Skeletal muscle tissue (tissue), 5 donors: ENCODE results near the gene NT5C. TPM values are rescaled to one million over a fixed set of nuclear protein-coding genes. Genes with fewer than 3 reads are reported as not detected.

Experiments used
- H3K27ac ChIP-seq: one replicate; pipeline ENCODE4 v1.7.0; 2013; ENCODE audit warnings: mild to moderate bottlenecking, low read depth, low read length, inconsistent platforms
- H3K27me3 ChIP-seq, 3 donors: one replicate each; pipeline ENCODE4 v1.7.0; 2013; ENCODE audit warnings: low read length in 3 of 3; ENCODE audit not compliant: control insufficient read depth in 3 of 3, insufficient read depth in 3 of 3
- H3K36me3 ChIP-seq, 3 donors: one replicate each; pipeline ENCODE4 v1.7.0; 2013; ENCODE audit warnings: low read length in 3 of 3; ENCODE audit not compliant: control insufficient read depth in 3 of 3, insufficient read depth in 3 of 3
- H3K4me1 ChIP-seq, 3 donors: one replicate each; pipeline ENCODE4 v1.7.0; 2013; ENCODE audit warnings: low read length in 3 of 3, mild to moderate bottlenecking in 3 of 3; ENCODE audit not compliant: control insufficient read depth in 3 of 3, insufficient read depth in 3 of 3
- H3K4me3 ChIP-seq, 3 donors: one replicate each; pipeline ENCODE4 v1.7.0; 2013; ENCODE audit warnings: low read length in 3 of 3
- H3K9ac ChIP-seq, 3 donors: one replicate each; pipeline ENCODE4 v1.7.0; 2013; ENCODE audit warnings: low read length in 3 of 3, mild to moderate bottlenecking in 3 of 3, moderate library complexity in 2 of 3, low read depth in 1 of 3
- H3K9me3 ChIP-seq, 3 donors: one replicate each; pipeline ENCODE4 v1.7.0; 2013; ENCODE audit warnings: low read length in 3 of 3; ENCODE audit not compliant: control insufficient read depth in 3 of 3
- small RNA-seq: library from RNA; depleted of rRNA; stranded (forward); fragments of <200 nt; gene quantifications from one replicate; pipeline ENCODE3, GENCODE V24; 2014
- total RNA-seq: library from RNA; depleted of rRNA; stranded (reverse); fragments of >200 nt; gene quantifications from one replicate; pipeline ENCODE4 v1.2.3, GENCODE V29; 2014
- donor health status: Osteomylitis.

The NT5C gene
- total RNA-seq, 1 donor from 2014 or later: 32.9 TPM

DNA sequence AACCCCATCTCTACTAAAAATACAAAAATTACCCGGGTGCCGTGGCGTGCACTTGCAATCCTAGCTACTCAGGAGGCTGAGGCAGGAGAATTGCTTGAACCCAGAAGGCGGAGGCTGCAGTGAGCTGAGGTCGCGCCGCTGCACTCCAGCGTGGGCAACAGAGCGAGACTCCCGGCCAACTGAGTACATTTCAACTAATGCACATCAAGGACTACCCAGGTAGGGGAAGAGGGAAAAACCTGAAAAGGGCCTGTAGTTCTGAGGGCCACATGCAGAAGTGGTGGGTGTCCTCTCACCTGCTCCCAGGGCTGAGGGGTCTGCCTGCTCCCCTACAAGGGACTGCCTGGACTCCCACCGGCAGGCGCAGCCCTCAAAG is 44.4 kb downstream of the NT5C start:
- Histone ChIP-seq H3K27ac (peak overlapping the region; percentile 83), H3K36me3 (no peaks in the 10 kb centered on the region), H3K27me3 (no peaks in the 10 kb centered on the region), H3K9me3 (no peaks in the 10 kb centered on the region), H3K4me3 (peak overlapping the region; percentile 73 to 77 (median 75)), H3K4me1 (peaks cover 33 to 42% (median 34%) of the 10 kb centered on the region in 3 donors), H3K9ac (peak overlapping the region; percentile 79 to 81 (median 81))

DNA sequence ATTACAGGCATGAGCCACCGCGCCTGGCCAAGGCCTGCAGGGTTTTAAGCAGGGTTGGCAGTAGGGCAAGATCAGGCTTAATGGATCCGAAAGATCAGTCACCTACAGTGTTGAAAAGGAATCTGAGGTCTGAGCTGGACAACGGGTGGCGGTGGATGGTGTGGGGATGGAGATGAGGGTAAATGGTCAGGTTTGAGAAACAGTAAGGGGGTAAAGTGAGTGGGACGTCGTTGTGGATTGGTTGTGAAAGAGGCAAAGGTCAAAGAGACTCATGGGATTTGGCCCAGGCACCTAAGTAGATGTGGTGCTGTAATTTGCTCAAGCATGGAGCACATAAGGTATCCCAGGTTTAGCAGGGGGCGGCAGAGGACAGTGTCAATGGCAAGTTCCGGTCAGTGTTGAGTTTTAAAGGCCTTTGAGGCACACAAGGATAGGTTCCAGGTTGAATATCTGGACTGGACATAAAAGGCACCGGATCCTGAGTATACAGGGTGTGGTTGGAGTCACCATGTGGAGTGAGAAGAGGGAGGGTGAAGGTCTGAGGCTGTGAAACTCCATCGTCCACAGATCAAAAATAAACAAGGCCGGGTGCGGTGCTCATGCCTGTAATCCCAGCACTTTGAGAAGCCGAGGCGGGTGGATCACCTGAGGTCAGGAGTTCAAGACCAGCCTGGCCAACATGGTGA is 44.9 kb downstream of the NT5C start:
- no peaks in the 10 kb centered on the region for H3K27me3 ChIP-seq
- H3K9ac ChIP-seq: no peak overlapping the region
- no peaks in the 10 kb centered on the region for H3K36me3 ChIP-seq
- H3K9me3 ChIP-seq: no peaks in the 10 kb centered on the region
- H3K27ac ChIP-seq: no peak overlapping the region
- H3K4me1 ChIP-seq: peaks cover 29 to 37% (median 32%) of the 10 kb centered on the region in 3 donors
- no peak overlapping the region for H3K4me3 ChIP-seq

DNA sequence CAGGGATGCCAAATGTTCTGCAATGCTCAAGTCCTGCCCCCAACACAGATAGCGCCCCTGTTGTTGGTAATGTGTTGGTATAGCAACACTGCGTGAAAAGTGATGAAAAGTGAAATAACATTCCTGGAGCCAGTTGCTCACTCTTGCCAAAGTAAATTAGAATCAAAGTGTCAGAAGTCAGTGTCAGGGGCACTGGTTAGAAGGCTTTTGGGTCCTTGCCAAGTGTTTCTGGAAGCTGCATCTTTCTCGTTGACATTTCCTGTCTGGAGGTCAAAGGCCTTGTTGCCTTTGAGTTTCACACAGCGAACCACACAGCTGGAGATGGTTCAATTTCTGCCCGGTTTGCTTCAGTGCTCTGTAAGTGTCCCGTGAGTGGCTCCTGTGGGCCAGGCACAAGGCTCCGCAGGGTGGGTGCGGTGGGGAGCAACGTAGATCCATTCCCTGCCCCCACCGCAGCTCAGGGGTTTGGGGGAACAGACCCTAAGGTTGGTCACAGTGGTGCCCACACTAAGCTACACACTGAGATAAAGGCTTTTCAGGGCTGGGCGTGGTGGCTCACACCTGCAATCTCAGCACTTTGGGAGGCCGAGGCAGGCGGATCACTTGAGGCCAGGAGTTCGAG is 47.4 kb downstream of the NT5C start:
- Histone ChIP-seq H3K4me3 (no peak overlapping the region), H3K9ac (no peak overlapping the region), H3K36me3 (no peaks in the 10 kb centered on the region), H3K27me3 (no peaks in the 10 kb centered on the region), H3K27ac (no peak overlapping the region), H3K9me3 (no peaks in the 10 kb centered on the region), H3K4me1 (peaks cover 21 to 25% (median 21%) of the 10 kb centered on the region in 3 donors)

DNA sequence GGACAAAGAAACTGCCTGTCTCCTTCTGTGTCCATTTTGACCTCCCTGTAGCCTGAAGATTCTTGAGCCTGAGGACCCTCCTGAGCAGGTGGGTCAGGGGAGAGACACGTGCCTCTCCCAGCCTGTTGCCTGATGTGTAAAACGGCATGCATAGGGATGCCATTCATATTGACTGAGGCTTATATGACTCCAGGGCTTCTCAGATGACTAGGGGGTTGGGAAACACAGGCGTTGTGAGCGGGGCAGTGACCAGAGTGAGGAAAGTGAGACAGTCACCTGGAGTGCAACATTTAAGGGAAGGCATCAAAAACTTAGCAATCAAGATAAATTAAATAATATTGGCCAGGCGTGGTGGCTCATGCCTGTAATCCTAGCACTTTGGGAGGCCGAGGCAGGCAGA is 48.9 kb downstream of the NT5C start:
- H3K4me1 ChIP-seq: peaks cover 17 to 25% (median 21%) of the 10 kb centered on the region in 3 donors
- H3K9ac ChIP-seq: no peak overlapping the region
- H3K27me3 ChIP-seq: no peaks in the 10 kb centered on the region
- H3K4me3 ChIP-seq: no peak overlapping the region
- H3K27ac ChIP-seq: no peak overlapping the region
- H3K36me3 ChIP-seq: no peaks in the 10 kb centered on the region
- H3K9me3 ChIP-seq: no peaks in the 10 kb centered on the region

DNA sequence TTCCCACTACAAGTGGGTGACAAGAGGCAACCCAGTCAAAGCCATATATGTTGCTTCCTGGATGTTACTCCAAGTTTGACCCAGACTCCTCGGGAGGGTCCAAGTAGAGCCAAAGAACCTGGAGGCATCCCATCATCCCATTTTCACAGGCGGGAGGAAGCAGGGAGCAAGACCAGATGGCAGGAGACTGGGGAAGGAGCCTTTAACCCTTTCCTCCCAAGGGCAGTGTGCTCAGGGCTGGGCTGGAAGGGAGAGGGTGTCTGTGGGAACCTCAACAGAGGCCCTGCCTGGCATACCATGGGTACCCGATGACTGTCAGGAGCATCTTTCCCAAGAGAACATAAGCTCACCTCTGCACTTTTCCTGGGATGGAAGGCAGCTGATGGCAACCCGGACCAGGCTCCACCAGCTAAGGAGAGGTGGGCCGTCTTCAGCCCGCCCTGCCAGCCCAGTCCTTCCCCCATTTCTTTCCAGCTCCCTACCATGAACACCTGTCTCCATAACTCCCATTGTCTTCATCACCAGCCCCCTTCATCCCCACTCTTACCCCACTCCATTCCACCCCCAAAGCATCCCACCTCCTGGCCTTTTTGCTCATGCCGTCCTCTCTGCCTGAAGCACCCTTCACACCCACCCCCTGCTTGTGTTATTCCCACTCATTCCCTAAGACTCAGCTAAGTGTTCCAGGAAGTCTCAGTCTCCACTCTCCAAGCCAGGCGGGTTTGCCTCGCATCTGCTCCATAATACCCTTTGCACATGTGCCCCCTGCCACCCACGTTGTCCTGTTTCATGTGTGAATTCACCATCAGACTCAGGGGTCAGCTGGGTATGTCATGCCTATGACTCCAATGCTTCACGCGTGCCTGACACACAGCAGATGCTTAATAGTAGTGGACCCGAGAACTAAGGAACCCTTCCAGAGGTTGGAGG is 49.7 kb downstream of the NT5C start:
- Histone ChIP-seq H3K27me3 (no peaks in the 10 kb centered on the region), H3K9ac (no peak overlapping the region), H3K9me3 (no peaks in the 10 kb centered on the region), H3K36me3 (no peaks in the 10 kb centered on the region), H3K4me3 (no peak overlapping the region), H3K27ac (no peak overlapping the region), H3K4me1 (peaks cover 19 to 27% (median 24%) of the 10 kb centered on the region in 3 donors)

Small RNAs within 50 kb of the gene (small RNA-seq; reads per million reads assigned to genes)
- gene RF00019: not detected

Other genes with a start within 250 kb of the NT5C start
- not detected for gene FADS6, start 238.1 kb downstream of the NT5C start, total RNA-seq
- gene USH1G, start 208.5 kb downstream of the NT5C start, total RNA-seq: under 0.01 TPM
- gene OTOP2, start 207.5 kb downstream of the NT5C start, total RNA-seq: not detected
- gene OTOP3, start 195.8 kb downstream of the NT5C start, total RNA-seq: not detected
- 3.7 TPM for gene HID1, start 159.0 kb downstream of the NT5C start, total RNA-seq
- 2.6 TPM for gene CDR2L, start 144.1 kb downstream of the NT5C start, total RNA-seq
- gene MRPL58, start 119.1 kb downstream of the NT5C start, total RNA-seq: 20.9 TPM
- gene ATP5PD, start 84.8 kb downstream of the NT5C start, total RNA-seq: 247 TPM
- gene KCTD2, start 84.5 kb downstream of the NT5C start, total RNA-seq: 9.4 TPM
- gene SLC16A5, start 43.8 kb downstream of the NT5C start, total RNA-seq: 4.2 TPM
- 1.0 TPM for gene ARMC7, start 21.8 kb downstream of the NT5C start, total RNA-seq
- 109 TPM for gene JPT1, start 22.8 kb upstream of the NT5C start, total RNA-seq
- 62.1 TPM for gene SUMO2, start 51.2 kb upstream of the NT5C start, total RNA-seq
- gene NUP85, start 73.9 kb upstream of the NT5C start, total RNA-seq: 22.4 TPM
- gene GGA3, start 129.9 kb upstream of the NT5C start, total RNA-seq: 4.7 TPM
- 71.5 TPM for gene MRPS7, start 130.1 kb upstream of the NT5C start, total RNA-seq
- 7.8 TPM for gene MIF4GD, start 139.5 kb upstream of the NT5C start, total RNA-seq
- gene SLC25A19, start 157.7 kb upstream of the NT5C start, total RNA-seq: 1.0 TPM